Measurements from ENCODE around the gene MINDY4B.

The MINDY4B gene

GRCh38 chr3:150905339-150905738, at the start of gene MINDY4B:
MINDY4B (minus strand) TSS chr3:150905439; CDS start chr3:150905439, 0 bp downstream.
- DNase-seq, result peak; percentile 60

- no peak for DNase-seq
Observed at GRCh38 chr3:150951923-150952322, 46.7 kb upstream of the MINDY4B start.

- DNase-seq, result no peak
Observed at GRCh38 chr3:150945226-150946032, 40.2 kb upstream of the MINDY4B start.

DNA sequence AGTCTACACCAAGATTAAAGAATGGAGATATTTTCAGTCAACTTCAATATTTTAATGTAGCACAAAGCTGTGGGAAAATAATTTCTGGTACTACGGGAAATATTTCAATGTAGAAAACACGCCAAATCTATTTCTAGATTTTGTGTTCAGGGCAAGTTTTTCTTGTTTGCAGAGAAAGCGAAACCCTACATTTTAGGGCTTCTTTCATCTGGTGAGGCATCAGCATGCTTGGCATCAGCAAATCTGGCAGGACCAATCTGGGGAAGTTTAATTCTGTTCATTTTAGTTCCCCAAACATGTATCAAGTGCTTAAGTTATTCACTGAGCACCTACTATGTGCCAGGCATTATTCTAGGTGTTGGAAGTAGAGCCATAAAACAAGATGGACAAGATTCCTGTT, 37.0 kb upstream of the MINDY4B start:
- no peak for DNase-seq

DNA sequence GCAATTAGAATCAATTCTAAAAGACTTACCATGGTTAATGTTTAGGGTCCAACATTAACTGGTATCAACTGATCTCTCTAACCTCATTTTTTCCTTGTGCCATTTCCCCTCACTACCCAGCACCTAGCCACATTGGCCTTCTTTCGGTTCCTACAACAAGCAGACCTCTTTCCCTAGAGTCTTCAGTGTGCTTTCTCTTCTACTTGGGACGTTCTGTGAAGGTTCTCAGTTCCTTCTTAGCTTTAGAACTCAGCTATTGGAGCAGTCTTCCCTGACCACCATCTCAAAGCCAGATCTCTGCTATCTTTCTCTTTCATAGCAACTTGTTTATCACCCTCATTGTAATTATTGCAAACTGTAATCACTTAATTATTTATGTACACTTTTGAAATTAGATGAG, 31.5 kb upstream of the MINDY4B start:
- DNase-seq, result peak; percentile 41

- no peak for DNase-seq
Observed at GRCh38 chr3:150933473-150933995, 28.3 kb upstream of the MINDY4B start.

DNA sequence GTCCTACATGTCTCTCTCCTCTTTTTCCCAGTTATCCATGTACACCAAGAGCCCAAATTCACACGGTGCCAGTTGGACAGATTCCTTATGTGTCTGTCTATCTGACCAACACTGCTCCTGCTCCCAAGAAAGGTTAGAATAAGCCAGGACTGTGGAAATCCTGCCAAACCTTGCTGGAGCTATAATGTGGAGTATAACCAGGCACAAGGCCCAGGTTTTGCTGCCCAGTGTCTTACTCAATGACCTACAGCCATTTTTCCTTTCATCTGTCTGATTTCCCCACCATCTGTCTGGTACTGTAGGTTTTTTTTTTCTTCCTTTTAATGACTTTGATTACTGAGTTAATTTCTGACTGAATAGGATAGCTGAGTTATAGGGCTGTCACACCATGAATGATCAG, 26.5 kb upstream of the MINDY4B start:
- DNase-seq, result no peak

GRCh38 chr3:150930839-150931238, 25.6 kb upstream of the MINDY4B start:
- DNase-seq, result no peak

DNA sequence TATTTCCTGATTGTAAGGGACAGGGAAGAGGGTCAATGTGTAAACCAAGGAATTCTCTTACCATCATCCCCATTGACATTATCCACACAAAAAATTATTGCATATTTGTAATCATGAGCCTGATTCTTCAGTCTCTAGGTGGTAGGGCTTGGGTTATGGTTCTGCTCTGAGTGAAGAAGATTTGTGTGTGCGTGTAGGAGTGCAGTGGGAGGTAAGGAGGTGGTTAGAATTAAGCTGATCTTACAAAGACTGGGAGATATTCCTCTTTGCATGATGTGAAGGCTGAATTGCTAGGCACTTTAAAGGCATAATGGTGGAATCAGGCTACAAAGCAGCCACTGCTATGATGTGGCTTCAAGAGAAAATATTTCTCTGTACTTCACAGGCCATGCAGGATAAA, 23.0 kb upstream of the MINDY4B start:
- no peak for DNase-seq

GRCh38 chr3:150926328-150926727, 21.1 kb upstream of the MINDY4B start:
- DNase-seq, result no peak

DNA sequence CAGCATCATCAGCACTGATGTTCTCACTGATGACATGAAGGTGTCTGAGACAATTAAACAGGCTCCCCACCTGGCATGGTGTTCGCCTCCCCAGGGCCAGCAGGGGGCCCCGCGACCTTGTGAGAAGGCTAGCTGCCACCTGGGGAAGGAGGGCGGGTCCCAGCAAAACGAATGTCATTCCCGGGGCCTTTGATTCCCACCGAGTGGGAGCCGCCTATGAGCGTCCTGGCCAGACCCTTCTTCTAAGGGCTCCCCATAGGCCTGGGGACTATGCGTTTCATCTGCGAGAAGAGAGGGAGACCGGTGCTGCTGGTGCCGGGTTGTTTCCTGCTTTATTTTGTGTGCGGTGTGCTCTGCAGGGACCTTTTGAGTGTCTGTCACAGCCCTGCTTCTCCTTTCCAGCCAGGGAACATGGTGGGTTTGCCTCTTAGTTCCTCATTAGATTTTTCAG, 20.5 kb upstream of the MINDY4B start:
- DNase-seq, result peak; percentile 72

GRCh38 chr3:150922611-150923010, 17.4 kb upstream of the MINDY4B start:
- no peak for DNase-seq

DNA sequence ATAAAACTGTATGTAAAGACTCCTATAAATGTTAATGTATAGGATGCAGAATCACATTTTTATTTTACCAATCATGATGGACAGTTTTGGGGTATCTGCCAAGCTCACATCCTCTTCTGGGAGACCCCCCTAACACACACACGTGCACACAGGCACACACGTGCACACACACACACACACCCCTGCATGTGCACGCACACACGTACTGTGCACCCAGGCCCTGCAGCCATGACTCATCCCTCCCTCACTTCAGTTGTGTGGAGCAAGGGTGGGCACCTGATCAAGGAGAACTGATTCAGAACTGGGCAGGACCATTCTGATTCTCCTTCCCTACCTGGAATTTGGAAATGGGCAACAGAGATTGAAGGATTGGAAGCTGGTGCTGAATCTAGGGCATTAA, 16.0 kb upstream of the MINDY4B start:
- no peak for DNase-seq

DNA sequence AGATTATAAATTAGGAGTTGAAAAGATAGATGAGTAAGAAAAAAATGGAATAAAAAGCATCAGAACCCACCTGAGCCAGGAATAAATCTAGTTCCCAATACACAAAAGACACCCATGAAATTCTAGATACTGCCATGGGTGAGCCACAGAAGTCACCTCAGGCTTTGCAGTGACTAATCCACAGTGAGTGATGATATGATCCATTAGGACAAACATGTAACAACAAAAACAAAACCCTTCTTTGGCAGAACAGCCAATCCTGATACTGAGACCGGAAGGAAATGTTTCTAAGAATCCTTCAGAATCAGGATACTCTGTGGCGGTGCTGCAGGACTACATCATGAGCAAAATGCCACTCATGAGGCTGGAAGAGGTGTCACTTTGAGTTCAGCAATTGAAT, 15.0 kb upstream of the MINDY4B start:
- no peak for DNase-seq

DNA sequence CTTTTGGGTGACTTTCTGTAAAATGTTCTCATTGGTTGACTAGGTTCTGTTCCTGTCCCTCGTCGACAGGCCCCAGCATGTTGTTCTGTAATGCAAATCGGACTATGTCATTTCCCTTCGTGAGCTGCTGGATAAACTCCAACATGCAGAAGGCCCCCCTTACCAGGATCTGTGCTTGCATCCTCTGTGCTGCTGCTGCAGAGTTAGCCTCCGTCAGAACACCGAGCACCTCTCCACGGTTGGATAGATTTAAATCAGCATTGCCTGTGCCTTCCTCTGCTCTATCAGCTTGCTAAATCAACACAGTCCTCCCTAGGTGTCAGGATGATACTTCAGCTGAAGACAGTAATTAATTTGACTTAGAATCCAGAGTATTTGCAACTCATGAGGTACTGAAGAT, 12.7 kb upstream of the MINDY4B start:
- no peak for DNase-seq

- peak; percentile 65 for DNase-seq
Observed at GRCh38 chr3:150913133-150913922, 8.1 kb upstream of the MINDY4B start.

- no peak for DNase-seq
Observed at GRCh38 chr3:150912501-150912900, 7.3 kb upstream of the MINDY4B start.

- DNase-seq, result no peak
Observed at GRCh38 chr3:150911771-150912170, 6.5 kb upstream of the MINDY4B start.

- no peak for DNase-seq
Observed at GRCh38 chr3:150906461-150906860, 1.2 kb upstream of the MINDY4B start.

DNA sequence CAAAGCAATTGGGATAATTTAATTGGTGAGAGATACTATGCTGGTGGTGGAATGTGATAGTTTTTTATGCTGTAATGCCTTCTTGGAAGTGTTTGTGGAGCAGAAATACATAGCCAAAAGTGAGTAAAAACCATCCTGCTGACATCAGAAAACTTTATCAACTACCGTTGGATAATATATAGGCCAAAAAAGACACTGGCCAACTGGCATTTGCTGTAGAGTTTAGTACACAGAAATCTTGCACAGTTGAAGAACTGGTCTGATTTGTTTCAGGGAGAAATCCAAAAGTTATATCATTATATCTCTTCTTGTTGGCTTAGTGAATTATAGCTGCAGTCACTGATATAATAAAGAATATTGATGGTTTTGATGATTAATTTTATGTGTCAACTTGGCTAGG, 507 bp upstream of the MINDY4B start:
- DNase-seq, result no peak

DNA sequence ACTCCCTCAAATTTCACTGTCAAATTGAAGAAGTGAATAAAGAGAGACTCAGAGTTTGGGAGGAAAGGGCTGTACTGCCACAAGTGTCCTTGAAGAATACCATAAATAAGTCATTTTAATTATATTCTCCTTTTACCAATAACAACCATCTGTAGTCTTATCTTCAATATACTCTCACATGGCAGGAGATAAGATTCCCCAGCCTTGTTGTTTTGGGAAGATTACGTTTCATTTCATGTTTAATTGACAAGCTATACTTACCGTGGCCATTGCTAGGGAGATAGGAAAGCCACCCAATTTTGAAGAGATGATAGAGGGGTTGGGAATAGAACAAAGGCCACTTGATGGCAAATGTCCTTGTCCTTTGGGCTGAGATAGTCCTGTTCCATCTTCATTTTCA, 2.3 kb downstream of the MINDY4B start:
- no peak for DNase-seq

DNA sequence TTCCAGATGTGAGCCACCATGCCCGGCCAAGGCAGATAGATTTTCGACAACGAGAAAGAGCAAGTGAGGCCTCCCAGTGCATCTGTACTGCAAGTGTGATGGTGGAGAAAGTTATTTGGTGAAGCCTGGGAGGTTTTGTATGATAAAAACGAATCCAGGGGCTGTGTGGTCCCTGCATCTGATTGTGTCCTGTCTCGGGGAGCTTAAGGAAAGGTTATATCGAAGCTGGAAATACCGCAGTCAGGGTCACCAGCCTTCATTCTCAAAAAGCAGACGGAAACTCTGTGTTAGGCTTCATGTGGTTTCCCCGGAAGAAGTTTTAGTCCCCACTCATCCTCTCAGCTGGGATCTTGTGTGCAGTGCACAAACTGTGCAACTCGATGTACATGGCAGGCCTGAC, 3.4 kb downstream of the MINDY4B start:
- DNase-seq, result no peak

DNA sequence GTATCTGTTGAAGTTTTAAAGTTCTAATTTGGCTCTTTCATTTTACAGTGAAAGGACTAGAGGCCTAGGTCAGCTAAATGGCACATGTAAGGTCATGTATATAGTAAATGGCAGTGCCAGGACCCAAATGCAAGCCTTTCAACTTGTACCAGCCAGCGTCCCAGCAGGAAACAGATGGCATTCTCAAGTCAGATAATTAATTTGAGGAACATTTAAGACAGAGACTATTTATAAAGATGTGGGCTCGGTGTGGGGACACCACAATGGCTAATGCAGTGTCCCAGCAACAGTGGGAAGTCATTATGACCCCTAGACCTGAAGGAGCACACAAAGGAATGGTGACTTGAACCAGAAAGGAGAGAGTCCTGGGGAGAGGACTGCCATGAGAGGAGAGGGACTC, 6.1 kb downstream of the MINDY4B start:
- DNase-seq, result peak; percentile 22
